Occipital lobe (tissue), 2 donors: ENCODE data around the gene TMEM272. TPM values are rescaled to one million over a fixed set of nuclear protein-coding genes. Genes with fewer than 3 reads are reported as not detected.
"Not testable (repeated sequence)": the region's sequence is repeated elsewhere in the genome, so short reads cannot be mapped to it uniquely, and the experiment has no call there.

ENCODE experiments used
- DNase-seq: peaks from one replicate; lab custom pipeline; 2025; lab: John Stamatoyannopoulos, UW
- total RNA-seq: library from RNA; depleted of rRNA; stranded (reverse); fragments of >200 nt; gene quantifications from one replicate; pipeline ENCODE4 v1.2.3, GENCODE V29; 2014

TMEM272 gene
- total RNA-seq, 1 donor from 2014 or later = 0.16 TPM

DNA sequence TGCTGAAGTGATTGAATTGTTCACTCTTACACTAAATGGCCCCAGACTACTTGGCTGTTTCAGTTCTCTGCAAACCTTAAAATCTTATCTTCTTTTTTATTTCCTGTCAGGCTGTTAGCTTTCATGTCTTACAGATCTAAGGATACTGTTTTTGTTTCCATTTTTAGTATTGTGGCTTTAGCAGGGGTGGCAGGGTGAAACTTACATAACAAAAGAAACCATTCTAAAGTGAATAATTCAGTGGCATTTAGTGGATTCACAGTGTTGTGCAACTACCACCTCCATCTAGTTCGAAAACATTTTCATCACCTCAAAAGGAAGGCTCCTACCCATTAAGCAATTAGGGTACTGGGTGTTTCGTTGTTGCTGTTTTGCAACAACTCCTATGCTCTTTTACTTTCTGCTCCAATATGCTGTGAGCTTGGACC, 19.8 kb downstream of the TMEM272 start:
- DNase-seq = no peak

DNA sequence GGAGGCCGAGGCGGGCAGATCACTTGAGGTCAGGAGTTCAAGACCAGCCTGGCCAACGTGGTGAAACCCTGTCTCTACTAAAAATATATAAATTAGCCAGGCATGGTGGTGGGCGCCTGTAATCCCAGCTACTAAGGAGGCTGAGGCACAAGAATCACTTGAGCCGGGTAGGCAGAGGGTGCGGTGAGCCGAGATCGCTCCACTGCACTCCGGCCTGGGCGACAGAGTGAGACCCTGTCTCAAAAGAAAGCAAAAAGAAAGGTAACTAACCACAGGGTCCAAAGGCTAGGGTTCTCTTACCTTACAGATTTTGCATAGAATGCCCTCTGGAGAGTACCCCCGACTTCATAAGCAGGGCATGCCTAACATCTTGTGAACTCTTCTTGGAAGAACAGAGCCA, 20.3 kb downstream of the TMEM272 start:
- not testable (repeated sequence) for DNase-seq

DNA sequence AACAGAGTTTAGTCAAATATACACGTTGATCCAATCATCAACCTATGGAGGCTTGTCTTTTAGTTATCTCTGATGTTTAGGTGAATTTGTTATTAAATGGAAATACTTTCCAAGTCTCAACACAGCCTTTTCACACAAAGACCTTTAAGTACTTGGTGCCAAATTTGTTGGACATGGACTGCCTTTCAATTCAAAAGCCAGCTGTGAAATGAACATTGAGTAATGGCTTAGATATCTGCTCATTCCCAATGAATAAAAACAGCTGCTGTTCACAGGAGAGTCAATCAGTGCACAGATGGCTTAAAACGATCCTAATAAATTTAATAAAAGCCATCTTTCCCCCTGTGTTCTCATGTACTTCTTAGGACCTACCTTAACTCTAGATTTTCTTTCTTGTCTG, 21.1 kb downstream of the TMEM272 start:
- DNase-seq = no peak

DNA sequence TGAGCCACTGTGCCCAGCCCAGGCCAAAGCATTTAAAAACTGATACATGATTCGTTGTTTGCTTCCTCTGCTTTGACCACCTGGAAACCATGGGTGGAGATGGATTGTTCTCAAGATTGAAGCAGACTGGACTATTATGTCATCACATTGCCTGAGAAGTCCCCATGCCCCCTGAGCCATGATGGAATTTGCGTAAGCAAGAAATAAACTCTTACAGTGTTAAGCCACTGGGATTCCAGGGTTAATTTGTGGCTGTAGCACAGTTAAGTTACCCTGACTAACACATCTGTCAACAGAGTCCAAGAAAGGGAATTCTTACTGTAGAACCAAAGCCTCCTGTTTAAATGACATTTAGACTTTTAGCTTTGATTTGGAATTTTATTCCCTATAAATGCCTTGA, 21.6 kb downstream of the TMEM272 start:
- DNase-seq = no peak

DNA sequence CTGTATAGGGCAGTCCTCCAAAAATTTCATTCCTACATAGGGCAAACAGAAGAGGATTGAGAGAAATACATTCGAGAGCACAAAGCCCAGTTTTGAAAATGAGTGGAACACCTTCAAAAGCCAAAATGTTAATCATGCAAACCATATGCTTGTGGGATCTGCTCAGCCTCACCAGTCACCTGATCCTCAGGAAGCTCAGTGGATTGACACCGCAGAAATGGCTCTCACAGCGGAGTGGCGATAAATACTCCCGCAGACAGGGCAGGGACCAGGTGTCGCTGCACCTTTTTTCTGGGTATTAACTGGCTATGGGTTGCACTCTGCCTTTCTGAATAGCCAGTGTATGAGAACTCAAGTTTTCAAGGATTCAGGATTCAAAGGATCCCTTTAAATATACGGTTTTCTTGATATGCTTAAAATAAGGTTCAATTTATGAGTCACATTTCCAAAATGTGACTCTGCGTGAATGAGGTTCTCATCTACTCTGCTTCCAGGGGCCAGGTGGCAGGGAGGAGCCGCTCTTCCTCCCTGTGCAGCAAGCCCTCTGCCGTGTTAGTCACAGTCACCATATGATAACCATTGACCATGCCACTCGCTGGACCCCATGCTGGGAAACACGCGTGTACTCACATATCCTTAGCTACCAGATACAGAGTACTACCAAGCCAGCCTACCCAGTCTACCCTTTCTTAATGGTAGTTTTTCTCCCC, 22.7 kb downstream of the TMEM272 start:
- no peak for DNase-seq

DNA sequence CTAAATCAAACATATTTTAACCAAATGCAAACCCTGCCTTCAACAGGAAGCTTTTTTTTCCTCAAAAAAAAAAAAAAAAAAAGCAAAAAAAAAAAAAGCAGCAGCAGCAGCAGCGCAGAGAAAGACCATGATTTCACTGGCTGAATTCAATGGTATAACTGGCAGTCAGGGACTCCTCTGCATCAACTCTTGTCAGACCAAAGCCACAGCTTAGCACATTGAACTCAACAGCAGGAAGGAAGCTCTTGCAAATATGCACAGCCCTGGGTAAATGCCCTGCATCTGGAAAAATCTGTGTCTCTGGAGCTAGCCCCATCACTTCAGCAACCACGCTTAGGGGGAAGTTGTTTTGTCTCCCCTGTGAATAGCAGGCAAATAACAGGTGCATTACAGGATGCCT, 23.4 kb downstream of the TMEM272 start:
- no peak for DNase-seq

DNA sequence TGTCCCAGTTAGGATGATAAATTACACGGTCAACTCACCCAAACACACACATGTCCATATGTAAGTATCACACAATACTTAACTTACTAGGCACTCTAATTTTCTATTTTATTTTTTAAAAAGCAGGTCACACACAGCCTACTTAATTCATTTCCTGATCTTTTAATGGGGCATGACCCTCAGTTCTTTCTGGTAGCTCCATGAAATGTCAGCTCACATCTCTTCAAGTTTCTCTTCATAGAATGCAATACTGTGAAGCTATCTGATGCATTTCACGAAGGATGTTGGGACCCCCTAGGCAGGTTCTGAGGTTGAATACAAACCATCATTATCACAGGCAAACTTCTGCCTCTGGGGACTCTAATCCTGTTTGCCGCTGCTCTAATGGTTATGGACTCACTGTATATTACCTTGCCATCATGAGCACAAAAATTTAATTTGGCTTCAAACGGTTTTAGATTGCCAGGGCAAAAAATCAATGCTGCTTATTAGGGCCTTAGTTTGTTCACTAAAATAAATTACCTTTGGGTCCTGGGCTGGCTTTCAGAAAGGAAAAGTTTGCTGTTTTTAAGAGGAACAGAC, 24.9 kb downstream of the TMEM272 start:
- no peak for DNase-seq

DNA sequence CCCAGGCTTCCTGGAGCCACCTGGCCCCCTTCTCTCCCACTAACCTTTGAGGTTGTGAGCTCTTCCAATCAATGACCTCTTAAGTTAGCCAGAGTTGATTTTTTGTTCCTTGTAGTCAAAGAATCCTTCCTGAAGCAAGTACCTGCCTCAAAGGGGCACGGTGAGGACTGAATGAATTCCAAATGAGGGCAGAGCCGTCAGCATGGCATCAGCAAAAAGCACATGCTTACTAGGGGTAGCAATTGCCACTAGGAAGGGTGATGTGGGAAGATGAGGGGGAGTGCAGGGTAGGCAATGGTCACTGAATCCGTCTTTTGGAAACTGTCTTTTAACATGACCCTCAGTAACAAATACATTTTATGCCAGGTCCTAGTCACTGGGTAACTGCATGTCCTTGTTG, 25.4 kb downstream of the TMEM272 start:
- DNase-seq = no peak

DNA sequence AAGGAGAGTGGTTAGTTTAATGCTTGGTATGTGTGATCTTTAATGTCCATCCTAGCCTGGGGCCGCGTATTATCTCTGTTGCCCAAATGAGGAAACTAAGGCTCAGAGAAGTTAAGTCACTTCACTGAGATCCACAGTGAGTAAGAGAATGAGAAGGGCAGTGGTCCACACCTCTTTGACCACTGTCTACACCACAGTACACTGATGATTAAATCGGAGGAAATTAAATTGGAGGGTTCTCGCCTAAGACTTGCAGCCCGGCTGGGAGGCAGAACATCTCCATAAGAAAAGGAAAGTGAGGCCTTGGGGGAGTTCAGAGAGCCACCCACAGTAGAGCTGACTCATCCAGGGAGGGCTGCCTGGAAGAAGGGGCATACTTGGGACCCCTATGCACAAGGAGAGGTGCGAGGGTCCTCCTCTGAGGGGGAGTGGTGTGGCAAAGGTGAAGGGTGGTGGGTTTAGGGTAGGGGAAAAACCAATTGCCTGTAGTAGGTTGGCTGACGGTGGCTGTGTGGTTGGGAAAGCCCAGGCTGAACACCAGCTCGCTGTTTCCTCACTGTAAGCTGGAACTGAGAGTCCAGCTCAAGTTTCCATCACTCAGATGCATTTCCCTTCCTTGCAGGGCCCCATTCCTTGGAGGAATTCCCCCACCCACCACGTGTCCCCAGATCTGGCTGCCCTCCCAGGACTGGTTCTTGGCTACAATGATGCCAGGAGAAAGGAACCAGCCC, 26.0 kb downstream of the TMEM272 start:
- DNase-seq = no peak

DNA sequence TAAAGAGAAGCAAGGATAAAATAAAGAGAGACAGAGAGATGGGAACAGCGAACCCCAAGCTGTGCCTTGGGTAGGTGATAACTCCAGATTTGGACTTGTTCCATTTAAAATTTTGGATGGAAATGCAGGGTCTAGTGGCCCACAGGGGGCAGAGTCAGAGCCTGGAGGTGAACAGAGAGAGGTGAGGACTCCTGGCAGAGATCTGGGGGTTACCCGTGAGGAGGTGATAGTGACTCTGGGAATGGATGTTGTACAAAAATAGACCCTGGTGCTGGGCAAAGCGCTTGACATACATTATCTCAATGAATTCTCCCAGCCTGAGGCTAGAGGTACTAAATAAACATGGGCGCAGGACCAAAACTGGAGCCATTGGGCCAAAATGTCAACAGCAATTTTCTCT, 26.7 kb downstream of the TMEM272 start:
- no peak for DNase-seq

DNA sequence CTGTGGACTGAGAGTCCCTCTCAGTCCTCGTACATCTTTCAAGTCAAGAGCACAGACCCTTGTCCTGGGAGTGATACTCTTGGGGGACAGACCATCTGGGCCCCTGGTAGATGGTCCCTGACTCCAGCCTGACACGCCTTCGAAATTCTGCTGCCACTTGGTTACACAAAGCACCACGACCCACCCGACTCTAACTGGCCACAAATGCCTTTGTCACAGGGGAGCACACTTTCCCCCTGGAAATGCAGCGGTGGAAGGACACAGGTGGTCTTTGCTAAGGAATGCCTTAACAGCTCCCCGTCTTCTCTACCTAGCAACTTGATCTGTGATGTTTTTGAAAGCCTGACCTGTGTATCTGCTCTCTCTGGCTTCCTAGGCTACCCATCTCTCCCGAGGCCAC, 27.3 kb downstream of the TMEM272 start:
- DNase-seq = no peak

DNA sequence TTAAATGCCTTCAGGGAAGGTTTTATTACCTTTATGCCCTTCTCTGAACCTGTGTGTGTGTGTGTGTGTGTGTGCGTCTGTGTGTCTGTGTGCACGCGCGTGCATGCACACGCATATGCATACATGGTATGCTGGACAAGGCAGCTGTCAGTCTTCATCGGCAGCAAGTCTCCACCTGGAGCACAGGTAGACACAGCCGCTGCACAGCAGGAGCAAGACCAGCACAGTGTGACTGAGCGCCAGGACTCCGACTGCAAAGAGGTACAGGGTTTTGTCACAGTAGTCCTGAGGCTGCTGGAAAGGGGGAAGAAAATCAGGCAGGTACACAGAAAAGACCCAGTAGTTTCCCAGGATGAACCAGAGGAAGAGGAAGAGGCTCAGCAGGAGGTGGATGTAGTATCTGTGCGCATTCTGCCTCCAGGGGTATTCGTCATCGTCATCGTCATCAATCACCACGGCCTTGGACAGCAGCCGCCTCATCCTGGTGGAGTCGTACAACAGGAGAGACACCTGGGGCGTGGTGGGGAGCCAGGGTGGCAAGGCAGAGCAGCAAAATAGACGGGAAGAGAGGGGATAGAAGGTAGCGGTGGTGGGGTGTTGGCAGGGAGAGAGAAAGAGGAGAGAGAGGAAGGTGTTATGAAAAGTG, 28.2 kb downstream of the TMEM272 start:
- no peak for DNase-seq

DNA sequence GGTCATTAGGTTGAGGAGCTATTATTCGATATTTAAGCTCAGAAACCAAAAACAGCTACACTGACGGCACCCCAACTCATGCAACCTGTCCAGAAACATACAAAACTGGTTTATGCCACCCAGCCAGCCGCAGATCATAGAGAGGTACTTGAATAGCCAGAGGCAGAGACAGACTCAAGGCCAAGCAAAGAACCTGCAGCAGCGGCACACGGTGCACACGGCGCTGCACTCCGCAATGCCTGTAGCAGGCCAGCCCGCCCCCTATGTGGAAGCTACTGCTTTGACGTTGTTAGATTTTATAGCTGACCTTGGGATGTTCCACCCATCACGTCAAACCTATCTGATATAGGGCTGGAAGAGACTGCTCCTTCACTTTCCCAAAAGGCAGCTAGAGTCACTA, 29.1 kb downstream of the TMEM272 start:
- DNase-seq = no peak

DNA sequence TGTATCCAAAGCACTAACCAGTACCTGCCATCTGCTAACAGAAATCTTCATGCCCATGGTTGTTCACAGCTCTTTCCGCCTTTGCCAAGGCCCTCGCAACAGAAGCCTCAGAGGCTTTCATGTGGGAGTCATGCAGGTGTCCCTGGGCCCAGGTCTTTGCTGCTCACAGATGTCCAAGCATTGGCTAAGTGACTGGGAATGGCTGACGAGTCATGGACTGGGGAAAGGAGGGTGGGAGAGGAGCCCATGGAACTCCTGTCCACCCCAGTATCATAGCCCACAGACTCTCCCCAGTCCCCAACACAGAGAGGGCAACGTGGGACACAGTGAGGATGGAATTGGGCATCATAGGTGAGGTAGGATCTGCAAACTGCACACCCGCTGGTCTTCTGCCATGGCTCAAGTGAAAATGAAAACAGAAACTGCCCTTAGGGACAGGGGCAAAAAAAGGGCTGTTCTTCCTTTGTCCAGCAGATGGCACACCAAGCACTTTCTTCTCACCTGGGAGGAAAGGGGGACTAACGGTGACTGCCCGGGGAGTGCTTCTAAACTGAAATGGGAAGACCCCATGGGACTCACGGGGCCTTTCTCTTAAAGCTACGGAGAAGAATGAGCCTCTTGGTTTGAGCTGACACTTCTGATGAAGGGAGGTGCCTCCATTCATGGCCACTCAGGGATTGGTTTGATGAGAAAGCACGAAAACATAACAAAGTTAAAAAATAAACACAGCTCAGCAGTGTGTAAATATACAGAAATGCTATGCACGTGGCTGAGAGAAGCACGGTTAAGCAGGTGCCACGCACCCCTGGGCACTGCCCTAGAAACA, 29.9 kb downstream of the TMEM272 start:
- DNase-seq = no peak

DNA sequence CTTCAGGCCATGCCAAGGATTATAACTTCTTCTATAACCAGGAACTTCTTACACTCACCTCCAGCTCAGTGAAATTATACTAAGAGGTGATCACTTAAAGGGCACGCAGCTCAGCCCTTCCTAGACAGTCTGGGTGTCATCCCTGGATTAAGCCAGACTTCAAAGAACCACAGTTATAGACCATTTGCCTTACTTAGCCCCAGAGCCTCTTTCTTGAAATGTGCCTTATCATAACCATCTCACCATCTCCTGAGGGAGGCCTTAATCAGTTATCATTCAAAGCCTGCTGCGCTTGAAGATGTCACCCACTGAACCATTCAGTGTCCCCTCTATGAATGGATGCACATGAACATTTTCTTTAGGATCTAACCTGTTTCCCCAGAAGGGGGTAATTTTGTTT, 30.9 kb downstream of the TMEM272 start:
- no peak for DNase-seq

DNA sequence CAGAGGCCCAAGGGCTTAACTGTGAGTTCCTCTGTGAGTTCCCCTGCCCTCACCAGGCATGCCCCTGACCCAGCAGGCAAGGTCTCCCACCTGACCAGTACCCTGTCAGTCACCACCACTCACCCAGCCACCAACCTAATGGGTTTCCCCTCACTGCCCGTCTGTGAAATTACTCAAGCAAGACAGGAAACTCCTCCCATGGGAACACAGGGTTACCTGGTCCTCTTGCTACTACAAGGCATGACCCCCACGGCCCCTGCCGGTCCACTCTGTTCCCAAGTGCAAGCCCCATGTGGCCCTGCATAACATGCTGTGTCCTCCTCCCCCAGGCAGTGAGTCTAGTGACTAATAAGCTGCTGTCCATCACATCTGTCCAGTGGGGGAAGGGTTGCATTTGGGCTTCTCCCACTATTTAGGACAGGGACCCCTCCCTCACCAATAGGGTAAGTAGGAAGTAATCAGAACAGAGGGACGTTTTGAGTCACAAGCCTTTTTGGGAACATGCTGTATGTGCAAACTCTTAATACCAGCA, 33.0 kb downstream of the TMEM272 start:
- DNase-seq = no peak

DNA sequence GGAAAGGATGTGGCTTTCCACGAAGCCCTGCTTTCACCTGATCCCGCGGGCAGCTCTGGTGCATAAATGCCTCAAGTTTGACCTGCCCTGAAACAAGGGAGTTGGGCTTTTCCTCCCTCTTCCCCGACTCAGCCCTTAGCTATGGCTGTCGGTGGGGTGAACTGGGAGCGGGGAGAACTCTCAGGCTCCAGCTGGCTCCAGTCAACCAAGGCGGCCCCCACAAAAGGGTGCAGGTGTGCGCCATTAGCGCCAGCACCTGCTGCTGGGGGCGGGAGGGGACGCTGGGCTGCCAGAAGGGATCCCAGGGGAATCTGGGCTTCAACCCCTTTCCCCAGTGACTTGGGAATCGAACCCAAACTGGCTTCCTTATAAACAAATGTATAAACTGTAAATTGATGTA, 33.9 kb downstream of the TMEM272 start:
- no peak for DNase-seq

DNA sequence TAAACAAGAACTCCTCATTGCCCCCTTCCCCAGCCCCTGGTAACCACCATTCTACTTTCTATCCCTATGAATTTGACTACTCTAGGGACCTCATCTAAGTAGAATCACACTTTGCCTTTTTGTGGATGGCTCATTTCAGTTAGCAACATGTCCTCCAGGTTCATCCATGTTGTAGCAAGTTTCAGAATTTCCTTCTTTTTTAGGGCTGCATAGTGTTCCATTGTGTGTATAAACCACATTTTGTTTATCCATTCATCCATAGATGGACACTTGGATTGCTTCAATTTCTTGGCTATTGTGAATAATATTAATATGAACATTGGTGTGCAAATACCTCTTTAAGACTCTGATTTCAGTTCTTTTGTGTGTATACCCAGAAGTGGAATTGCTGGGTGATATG, 36.2 kb downstream of the TMEM272 start:
- DNase-seq = no peak

DNA sequence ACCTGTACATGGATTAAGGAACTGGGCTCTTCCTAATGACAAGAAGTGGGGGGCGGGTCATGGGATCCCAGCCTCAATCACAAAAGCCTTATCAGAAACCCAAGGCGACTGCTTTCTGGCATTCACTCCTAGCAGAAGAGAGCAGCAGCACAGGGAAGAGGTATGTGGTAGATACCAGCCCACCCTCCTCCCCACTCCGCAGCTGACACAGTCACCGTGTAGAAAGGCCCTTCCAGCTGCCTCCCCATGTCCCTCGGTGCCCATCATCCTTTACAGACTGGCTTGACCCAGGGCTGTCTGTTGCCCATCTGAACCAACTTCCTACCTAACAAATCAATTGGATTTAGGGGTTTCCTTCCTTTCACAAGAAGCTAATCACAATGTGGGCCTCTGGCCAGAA, 37.9 kb downstream of the TMEM272 start:
- no peak for DNase-seq

DNA sequence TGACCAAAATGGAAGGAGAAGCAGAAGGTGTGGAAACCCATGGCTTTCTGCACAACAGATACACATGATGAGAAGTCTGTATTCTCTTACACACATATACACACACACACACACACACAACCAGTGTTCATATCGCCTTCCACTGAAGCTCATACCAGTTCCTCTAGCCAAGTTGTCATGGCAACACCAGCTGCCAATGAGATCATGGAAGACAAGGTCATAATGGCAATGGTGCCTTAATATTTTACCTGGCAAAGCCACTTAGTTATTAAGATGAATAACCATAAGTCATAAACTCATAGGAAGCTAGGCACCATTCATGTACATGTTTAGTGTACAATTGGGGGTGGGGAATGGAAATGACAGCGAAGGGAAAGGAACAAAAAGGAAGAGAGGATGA, 38.4 kb downstream of the TMEM272 start:
- DNase-seq = no peak

DNA sequence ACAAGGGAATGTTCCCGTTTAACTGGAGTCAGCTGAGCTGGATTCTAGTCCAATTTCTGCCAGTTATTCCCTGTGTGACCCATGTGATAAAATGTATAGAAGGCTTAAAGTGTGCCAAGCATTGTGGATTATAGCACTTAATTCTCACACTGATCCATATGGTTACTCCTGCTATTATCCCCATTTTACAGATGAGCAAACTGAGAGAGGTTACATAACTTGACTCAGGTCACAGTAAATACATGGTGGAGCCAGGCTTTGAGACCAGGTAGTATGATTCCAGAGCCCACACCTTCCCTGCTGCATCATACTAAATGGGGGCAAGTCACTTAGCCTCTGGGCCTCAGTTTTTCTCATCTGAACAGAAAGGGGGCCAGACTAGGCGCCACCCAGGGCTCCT, 39.1 kb downstream of the TMEM272 start:
- DNase-seq = no peak
